Chondrocyte (in vitro differentiated cells): Measurements from ENCODE around the gene AK5. TPM values are rescaled to one million over a fixed set of nuclear protein-coding genes. Genes with fewer than 3 reads are reported as not detected.
A peak's percentile ranks its signal among the peaks of the same experiment; 100 is the strongest.

ENCODE experiments used
- DNase-seq: peaks from one replicate; pipeline ENCODE4 v3.0.0; 2021; ENCODE audit warnings: mixed read lengths, low spot score
- H3K27ac Mint-ChIP-seq: one replicate; pipeline ENCODE4 v1.8.0; 2021; ENCODE audit warnings: mild to moderate bottlenecking, moderate library complexity, mixed read lengths; ENCODE audit not compliant: unreplicated experiment
- H3K27me3 Mint-ChIP-seq: 2 replicates; pipeline ENCODE4 v1.8.0; 2021; ENCODE audit warnings: low read depth, mixed read lengths
- H3K36me3 Mint-ChIP-seq: 2 replicates; pipeline ENCODE4 v1.8.0; 2021; ENCODE audit warnings: low read depth, mixed read lengths
- H3K4me1 Mint-ChIP-seq: 2 replicates; pipeline ENCODE4 v1.8.0; 2021; ENCODE audit warnings: low read depth, mild to moderate bottlenecking, mixed read lengths
- H3K4me3 Mint-ChIP-seq: one replicate; pipeline ENCODE4 v1.8.0; 2021; ENCODE audit warnings: mild to moderate bottlenecking, moderate library complexity, mixed read lengths; ENCODE audit not compliant: unreplicated experiment
- H3K9me3 Mint-ChIP-seq: 2 replicates; pipeline ENCODE4 v1.8.0; 2021; ENCODE audit warnings: low read depth, mixed read lengths
- total RNA-seq: library from RNA; stranded (reverse); gene quantifications from 3 replicates; pipeline ENCODE4 v1.2.1, GENCODE V29; 2021
- TF ChIP-seq, protein P1 (sequence below): fragments of 200-600 bp; sonication (generic); IDR thresholded peaks from 2 replicates; pipeline ENCODE4 v1.5.0; 2021; ENCODE audit warnings: antibody characterized with exemption, mild to moderate bottlenecking, moderate library complexity

AK5 gene
- total RNA-seq, 1 donor from 2014 or later: 6.2 TPM

DNA sequence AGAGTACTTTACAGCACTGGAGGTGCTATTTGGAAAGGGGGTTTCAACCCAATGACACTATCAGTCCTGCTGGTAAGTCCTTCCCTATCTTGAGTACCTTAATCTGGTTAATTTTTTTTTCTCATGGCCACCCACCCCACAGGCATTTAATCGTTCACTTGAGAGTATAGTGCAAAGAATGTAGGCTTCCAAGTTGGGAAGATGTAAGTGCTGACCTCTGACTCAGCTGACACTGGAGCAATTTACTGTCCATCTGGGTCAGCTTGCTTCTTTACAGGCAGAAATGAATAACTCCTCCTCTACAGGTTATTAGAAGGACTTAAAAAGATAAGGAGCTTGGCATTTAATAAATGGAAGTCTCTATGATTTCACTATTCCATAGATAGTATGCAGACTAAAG, 89.6 kb downstream of the AK5 start:
- Mint-ChIP-seq H3K9me3 (no peaks in the 10 kb centered on the region), H3K4me3 (no peak overlapping the region), H3K4me1 (peaks cover 27% of the 10 kb centered on the region), H3K27ac (peak overlapping the region; percentile 24), H3K27me3 (no peaks in the 10 kb centered on the region), H3K36me3 (no peaks in the 10 kb centered on the region)
- TF ChIP-seq, protein P1, sequence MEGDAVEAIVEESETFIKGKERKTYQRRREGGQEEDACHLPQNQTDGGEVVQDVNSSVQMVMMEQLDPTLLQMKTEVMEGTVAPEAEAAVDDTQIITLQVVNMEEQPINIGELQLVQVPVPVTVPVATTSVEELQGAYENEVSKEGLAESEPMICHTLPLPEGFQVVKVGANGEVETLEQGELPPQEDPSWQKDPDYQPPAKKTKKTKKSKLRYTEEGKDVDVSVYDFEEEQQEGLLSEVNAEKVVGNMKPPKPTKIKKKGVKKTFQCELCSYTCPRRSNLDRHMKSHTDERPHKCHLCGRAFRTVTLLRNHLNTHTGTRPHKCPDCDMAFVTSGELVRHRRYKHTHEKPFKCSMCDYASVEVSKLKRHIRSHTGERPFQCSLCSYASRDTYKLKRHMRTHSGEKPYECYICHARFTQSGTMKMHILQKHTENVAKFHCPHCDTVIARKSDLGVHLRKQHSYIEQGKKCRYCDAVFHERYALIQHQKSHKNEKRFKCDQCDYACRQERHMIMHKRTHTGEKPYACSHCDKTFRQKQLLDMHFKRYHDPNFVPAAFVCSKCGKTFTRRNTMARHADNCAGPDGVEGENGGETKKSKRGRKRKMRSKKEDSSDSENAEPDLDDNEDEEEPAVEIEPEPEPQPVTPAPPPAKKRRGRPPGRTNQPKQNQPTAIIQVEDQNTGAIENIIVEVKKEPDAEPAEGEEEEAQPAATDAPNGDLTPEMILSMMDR: no peak
- DNase-seq: no peak

DNA sequence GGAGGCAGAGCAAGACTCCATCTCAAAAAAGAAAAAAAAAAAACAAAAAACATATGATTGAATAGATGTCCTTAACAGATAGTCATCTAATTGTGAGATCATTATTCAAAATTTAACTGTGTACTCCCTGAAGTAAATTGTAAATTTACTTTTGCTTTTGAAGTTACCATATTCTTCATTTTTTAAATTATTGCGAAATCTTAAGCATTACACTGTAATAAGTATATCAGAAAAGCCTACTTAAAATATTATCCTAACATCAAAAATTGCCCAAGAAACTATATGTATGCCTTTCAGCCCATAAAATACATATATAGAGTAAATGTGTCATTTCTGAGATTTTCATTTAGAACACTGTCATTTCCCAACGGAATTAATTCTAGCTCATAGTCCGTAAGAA, 91.9 kb downstream of the AK5 start:
- no peaks in the 10 kb centered on the region for H3K27me3 Mint-ChIP-seq
- no peaks in the 10 kb centered on the region for H3K9me3 Mint-ChIP-seq
- H3K4me3 Mint-ChIP-seq: no peak overlapping the region
- H3K27ac Mint-ChIP-seq: no peak overlapping the region
- H3K36me3 Mint-ChIP-seq: no peaks in the 10 kb centered on the region
- DNase-seq: no peak
- peaks cover 31% of the 10 kb centered on the region for H3K4me1 Mint-ChIP-seq
- TF ChIP-seq, protein P1: no peak

DNA sequence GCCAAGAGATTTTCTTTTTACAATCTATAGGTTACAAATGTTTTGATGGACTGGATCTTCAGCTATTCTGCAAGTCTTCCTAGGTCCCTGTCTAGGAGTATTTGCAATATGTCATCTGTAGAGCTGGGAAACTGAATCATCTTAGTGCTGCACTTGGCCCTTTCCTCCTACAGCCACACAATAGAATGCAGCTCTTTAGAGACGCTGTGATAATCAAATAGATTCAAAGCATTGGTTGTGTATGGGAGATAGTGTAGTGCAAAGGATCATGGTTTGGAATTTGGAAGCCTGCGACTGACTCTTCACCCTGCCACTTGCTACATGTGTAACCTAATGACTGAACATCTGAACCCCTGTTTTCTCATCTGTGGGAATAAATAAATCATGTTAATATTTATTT, 93.7 kb downstream of the AK5 start:
- TF ChIP-seq, protein P1: no peak
- Mint-ChIP-seq H3K4me3 (no peak overlapping the region), H3K27me3 (no peaks in the 10 kb centered on the region), H3K36me3 (no peaks in the 10 kb centered on the region), H3K4me1 (peaks cover 31% of the 10 kb centered on the region), H3K27ac (no peak overlapping the region), H3K9me3 (no peaks in the 10 kb centered on the region)
- DNase-seq: no peak

DNA sequence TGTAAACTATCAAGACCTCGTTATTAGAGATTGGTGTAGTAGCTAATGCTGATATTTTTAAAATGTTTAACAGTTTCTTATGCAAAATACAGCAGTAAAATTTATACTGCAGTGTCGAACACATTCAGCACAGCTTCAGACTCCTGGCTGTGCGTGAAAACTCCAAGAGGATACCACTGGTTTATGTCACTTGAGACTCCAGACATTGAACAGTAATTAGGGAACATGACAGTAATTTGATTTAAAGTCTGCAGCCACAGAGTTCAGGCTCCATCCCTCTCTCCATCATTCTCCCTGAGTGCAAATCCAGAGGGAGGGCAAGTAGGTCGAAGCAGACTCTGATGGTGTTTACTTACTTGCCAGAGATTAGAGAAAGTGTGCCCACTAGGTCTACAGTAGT, 94.2 kb downstream of the AK5 start:
- Mint-ChIP-seq H3K4me3 (no peak overlapping the region), H3K4me1 (peaks cover 27% of the 10 kb centered on the region), H3K27ac (no peak overlapping the region), H3K9me3 (no peaks in the 10 kb centered on the region), H3K27me3 (no peaks in the 10 kb centered on the region), H3K36me3 (no peaks in the 10 kb centered on the region)
- DNase-seq: no peak
- TF ChIP-seq, protein P1: no peak

- Mint-ChIP-seq H3K27ac (no peak overlapping the region), H3K9me3 (no peaks in the 10 kb centered on the region), H3K4me3 (no peak overlapping the region), H3K27me3 (no peaks in the 10 kb centered on the region), H3K4me1 (peaks cover 18% of the 10 kb centered on the region), H3K36me3 (no peaks in the 10 kb centered on the region)
- TF ChIP-seq, protein P1: no peak
- no peak for DNase-seq
Observed at GRCh38 chr1:77378723-77379535, 97.1 kb downstream of the AK5 start.
